GM21423 (cell line): ENCODE results near the gene TNFAIP1.
A peak's percentile ranks its signal among the peaks of the same experiment; 100 is the strongest.

Experiments
- ATAC-seq: cut with Tn5 transposase; IDR thresholded peaks from one replicate; pipeline ENCODE4 v1.9.1; 2021; ENCODE audit warnings: mild to moderate bottlenecking, moderate library complexity; ENCODE audit not compliant: unreplicated experiment

TNFAIP1 gene

GRCh38 chr17:28370035-28370743 is 34.6 kb downstream of the TNFAIP1 start, which contains the start of gene VTN:
Gene VTN (minus strand): TSS chr17:28370307. CDS start chr17:28370203, 104 bp downstream.
- no peak for ATAC-seq

- no peak for ATAC-seq
Measured at GRCh38 chr17:28370744-28371103, 35.2 kb downstream of the TNFAIP1 start.

GRCh38 chr17:28371245-28372202 is 36.0 kb downstream of the TNFAIP1 start, which contains the start of gene SARM1:
Gene SARM1 (plus strand): TSS chr17:28371694. CDS start chr17:28372033, 339 bp downstream.
- peak; percentile 73 for ATAC-seq

- ATAC-seq, result peak; percentile 13
Measured at GRCh38 chr17:28372203-28372944, 36.8 kb downstream of the TNFAIP1 start.

- no peak for ATAC-seq
Measured at GRCh38 chr17:28372945-28373274, 37.3 kb downstream of the TNFAIP1 start.

- ATAC-seq, result no peak
Measured at GRCh38 chr17:28379814-28380801, 44.5 kb downstream of the TNFAIP1 start.

GRCh38 chr17:28381141-28381825 is 45.7 kb downstream of the TNFAIP1 start:
- no peak for ATAC-seq

- peak; percentile 64 for ATAC-seq
Measured at GRCh38 chr17:28384281-28385036, 48.9 kb downstream of the TNFAIP1 start.

GRCh38 chr17:28385037-28385400 is 49.5 kb downstream of the TNFAIP1 start:
- ATAC-seq, result peak; percentile 26

GRCh38 chr17:28385406-28385805 is 49.8 kb downstream of the TNFAIP1 start:
- ATAC-seq, result no peak

- ATAC-seq, result no peak
Measured at GRCh38 chr17:28386391-28386790, 50.8 kb downstream of the TNFAIP1 start.

GRCh38 chr17:28388106-28388505 is 52.5 kb downstream of the TNFAIP1 start:
- ATAC-seq, result no peak

GRCh38 chr17:28390141-28390540 is 54.6 kb downstream of the TNFAIP1 start:
- ATAC-seq, result no peak

GRCh38 chr17:28390563-28390962 is 55.0 kb downstream of the TNFAIP1 start:
- ATAC-seq, result no peak

- ATAC-seq, result no peak
Measured at GRCh38 chr17:28390984-28391383, 55.4 kb downstream of the TNFAIP1 start.

GRCh38 chr17:28391401-28391800 is 55.8 kb downstream of the TNFAIP1 start:
- no peak for ATAC-seq

- no peak for ATAC-seq
Measured at GRCh38 chr17:28392491-28392890, 56.9 kb downstream of the TNFAIP1 start.

GRCh38 chr17:28394337-28395116 is 59.0 kb downstream of the TNFAIP1 start:
- ATAC-seq, result no peak
